Parietal lobe (tissue), 1 donor: Measurements from ENCODE around the gene KLHL40. TPM values are rescaled to one million over a fixed set of nuclear protein-coding genes. Genes with fewer than 3 reads are reported as not detected.

Experiments used
- total RNA-seq: library from RNA; depleted of rRNA; stranded (reverse); fragments of >200 nt; gene quantifications from one replicate; pipeline ENCODE4 v1.2.3, GENCODE V29; 2014

The KLHL40 gene, protein sequence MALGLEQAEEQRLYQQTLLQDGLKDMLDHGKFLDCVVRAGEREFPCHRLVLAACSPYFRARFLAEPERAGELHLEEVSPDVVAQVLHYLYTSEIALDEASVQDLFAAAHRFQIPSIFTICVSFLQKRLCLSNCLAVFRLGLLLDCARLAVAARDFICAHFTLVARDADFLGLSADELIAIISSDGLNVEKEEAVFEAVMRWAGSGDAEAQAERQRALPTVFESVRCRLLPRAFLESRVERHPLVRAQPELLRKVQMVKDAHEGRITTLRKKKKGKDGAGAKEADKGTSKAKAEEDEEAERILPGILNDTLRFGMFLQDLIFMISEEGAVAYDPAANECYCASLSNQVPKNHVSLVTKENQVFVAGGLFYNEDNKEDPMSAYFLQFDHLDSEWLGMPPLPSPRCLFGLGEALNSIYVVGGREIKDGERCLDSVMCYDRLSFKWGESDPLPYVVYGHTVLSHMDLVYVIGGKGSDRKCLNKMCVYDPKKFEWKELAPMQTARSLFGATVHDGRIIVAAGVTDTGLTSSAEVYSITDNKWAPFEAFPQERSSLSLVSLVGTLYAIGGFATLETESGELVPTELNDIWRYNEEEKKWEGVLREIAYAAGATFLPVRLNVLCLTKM
- not detected for total RNA-seq

DNA sequence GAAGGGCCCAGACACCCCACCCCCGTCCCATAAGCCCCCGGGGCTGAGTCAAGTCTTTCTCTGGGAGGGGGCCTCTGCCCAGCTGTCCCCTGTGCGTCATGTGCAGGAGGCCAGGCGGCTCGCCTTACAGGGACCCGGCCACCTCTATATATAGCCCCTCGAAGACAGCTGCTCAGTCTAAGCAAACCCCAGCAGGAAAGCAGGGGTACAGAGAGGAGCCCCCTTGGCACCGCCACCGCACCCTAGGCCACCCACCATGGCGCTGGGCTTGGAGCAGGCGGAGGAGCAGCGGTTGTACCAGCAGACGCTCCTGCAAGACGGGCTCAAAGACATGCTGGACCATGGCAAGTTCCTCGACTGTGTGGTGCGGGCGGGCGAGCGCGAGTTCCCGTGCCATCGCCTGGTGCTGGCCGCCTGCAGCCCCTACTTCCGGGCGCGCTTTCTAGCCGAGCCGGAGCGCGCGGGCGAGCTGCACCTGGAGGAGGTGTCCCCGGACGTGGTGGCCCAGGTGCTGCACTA lies at the start of gene KLHL40:
Gene KLHL40 (plus strand): TSS at position 175 of the 519 bp plus-strand sequence. CDS start 82 bp downstream, at position 257.

GRCh38 chr3:42653560-42654330 lies 31.6 kb upstream of the KLHL40 start, which contains the start of gene ZBTB47:
Gene ZBTB47, plus strand, starts transcription at chr3:42653697. Its CDS starts 4,659 bp downstream, at chr3:42658356.

GRCh38 chr3:42702066-42702951 lies 17.0 kb downstream of the KLHL40 start, which contains the start of gene HHATL:
Gene HHATL, minus strand, starts transcription at chr3:42702798. Its CDS starts 1,972 bp downstream, at chr3:42700826.

Other genes with a start within 250 kb of the KLHL40 start
- 0.31 TPM for gene VIPR1, start 182.9 kb upstream of the KLHL40 start, total RNA-seq
- 72.3 TPM for gene SEC22C, start 103.6 kb upstream of the KLHL40 start, total RNA-seq
- gene SS18L2, start 94.7 kb upstream of the KLHL40 start, total RNA-seq = 25.4 TPM
- 449 TPM for gene NKTR, start 84.9 kb upstream of the KLHL40 start, total RNA-seq
- gene ZBTB47, start 31.8 kb upstream of the KLHL40 start, total RNA-seq = 24.4 TPM
- 1.3 TPM for gene HHATL, start 17.3 kb downstream of the KLHL40 start, total RNA-seq
- 2.8 TPM for gene CCDC13, start 87.7 kb downstream of the KLHL40 start, total RNA-seq
- gene HIGD1A, start 119.0 kb downstream of the KLHL40 start, total RNA-seq = 89.5 TPM
- not detected for gene ACKR2, start 123.9 kb downstream of the KLHL40 start, total RNA-seq
- not detected for gene CYP8B1, start 190.3 kb downstream of the KLHL40 start, total RNA-seq
- gene ZNF662, start 220.6 kb downstream of the KLHL40 start, total RNA-seq = 35.7 TPM